Measurements from ENCODE around the gene NGRN.

Gene NGRN, protein sequence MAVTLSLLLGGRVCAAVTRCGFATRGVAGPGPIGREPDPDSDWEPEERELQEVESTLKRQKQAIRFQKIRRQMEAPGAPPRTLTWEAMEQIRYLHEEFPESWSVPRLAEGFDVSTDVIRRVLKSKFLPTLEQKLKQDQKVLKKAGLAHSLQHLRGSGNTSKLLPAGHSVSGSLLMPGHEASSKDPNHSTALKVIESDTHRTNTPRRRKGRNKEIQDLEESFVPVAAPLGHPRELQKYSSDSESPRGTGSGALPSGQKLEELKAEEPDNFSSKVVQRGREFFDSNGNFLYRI

DNA sequence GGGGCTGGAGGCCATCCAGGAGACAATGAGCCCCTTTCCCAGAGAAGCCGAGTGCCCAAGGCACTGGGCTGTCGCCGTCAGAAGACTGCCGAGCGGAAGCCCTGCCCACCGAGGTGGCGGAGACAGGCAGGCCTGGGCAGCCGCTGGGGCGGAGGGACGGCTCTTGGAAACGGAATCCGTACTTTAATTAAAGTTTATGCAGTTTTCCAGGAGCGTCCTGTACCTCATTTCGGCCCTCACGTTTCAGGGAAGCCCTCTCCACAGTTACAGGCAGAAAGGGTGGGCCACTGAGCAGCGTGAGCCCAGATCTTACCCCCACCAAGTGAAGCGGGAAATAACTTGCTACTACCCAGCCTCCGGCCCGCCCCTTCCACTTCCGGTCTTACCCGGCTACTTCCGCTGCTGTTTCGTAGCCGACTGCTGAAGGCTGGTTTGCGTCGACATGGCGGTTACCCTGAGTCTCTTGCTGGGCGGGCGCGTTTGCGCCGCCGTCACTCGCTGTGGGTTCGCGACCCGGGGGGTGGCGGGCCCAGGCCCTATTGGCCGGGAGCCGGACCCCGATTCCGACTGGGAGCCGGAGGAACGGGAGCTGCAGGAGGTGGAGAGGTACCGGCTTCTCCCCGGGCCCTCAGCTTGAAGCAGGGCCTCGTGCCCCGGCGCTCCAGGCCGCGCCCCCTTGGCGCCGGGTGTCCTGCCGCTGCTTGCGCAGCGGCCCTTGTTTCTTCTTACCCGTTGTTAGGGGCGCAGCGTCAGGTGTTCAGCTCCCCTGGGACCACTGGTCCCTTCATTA is at the start of gene NGRN:
NGRN (plus strand) TSS at position 402 of the 790 bp plus-strand sequence; CDS start at position 443, 41 bp downstream.
- DNase-seq (ENCODE audit: low spot score) = peak; percentile 97

DNA sequence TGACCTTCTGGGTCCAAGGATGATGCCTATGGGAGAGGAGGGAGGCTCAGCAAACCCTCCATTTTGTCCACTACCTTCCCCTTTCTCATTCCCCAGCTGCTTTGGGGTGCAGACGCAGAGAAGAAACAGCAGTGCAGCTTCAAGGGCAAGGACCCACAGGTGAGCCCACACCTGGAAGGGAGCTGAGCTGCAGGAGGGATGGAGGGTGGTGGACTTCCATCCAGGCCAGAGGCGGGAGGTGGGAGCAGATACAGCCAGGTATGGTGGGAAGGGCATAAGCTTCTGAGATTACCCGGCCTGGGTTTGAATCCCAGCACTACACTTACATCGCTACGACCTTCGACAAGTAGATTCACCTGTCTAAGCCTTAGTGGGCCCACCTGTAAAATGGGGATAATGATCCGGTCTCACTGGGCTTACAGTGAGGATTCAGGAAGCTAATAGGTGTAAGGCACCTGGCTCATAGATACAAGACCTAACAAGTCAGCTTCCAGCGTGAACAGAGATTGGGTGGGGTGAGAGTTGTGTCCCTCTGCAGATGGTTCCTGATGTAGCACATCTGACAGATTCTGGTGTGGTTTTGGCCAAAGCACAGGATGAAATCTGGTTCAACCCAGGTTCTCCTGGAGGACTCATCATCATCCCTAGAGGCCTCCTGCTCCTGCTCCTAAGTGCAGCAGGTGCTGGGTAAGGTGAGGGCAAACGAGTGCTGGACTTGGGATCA is 47.6 kb upstream of the NGRN start:
- no peak for DNase-seq (ENCODE audit: low spot score)

DNA sequence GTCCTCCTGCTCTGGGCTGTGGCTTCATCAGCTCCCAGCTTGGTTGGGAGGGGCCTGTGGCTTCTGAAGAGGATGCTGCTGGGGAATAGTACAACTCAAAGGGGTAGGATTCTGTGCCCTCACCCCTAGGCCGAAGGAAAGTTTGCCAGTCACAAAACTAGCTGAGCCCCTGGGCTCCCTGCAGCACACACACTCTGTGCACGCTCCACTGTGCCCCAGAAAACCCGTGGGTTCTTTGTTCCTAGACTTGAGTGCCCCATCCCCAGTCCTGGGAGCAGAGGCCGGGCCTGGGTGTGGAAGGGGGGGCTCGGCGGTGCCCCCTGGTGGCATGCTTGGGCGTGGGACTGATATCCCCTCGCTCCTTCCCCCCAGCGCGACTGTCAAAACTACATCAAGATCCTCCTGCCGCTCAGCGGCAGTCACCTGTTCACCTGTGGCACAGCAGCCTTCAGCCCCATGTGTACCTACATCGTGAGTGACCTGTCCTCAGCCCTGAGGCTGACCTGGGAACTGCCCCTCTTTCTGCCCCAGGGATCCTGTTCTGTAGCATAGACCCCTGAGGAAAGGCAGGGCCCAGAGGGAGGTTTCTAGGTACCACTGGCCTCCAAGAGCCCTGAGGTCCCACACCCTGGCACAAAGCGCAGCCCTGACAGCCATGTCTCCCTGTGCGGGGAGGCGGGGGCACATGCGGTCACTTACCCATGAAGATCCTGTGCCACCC is 45.9 kb upstream of the NGRN start:
- DNase-seq (ENCODE audit: low spot score) = no peak

DNA sequence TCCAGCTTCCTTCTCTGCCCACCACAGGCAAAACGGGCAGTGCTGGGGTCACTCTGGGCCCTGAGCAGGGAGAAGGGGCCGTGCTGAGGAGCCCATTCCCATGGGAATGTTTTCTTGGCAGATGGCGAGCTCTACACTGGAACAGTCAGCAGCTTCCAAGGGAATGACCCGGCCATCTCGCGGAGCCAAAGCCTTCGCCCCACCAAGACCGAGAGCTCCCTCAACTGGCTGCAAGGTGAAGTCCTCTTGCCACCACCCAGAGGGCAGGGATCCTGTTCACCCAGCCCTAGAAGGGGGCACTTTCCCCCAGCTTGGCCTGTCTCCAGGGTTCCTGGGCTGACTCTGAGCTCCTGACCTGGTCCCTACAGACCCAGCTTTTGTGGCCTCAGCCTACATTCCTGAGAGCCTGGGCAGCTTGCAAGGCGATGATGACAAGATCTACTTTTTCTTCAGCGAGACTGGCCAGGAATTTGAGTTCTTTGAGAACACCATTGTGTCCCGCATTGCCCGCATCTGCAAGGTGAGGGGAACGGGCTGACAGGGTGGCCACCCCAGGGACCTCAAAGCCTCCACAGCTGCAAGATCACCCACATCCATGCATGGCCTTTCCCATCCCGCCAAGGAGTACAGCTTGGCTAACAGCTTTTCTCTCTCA is 44.1 kb upstream of the NGRN start:
- peak; percentile 91 for DNase-seq (ENCODE audit: low spot score)

DNA sequence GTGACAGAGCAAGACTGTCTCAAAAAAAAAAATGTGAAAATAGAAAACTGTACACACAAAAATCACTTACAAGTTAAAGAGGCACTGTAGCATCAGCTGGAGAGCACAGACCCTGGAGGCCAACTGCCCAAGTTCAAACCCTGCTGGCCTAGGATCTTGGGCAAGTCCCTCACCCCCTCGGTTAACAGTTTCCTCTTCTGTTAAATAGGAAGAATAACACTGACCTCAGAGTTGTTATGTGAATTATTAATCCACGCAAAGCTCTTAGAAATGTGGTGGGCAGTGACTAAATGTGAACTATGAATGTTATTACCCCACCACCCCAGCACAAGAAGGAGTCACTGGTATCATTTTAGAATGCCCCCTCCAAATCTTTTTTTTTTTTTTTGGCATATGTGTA is 42.9 kb upstream of the NGRN start:
- no peak for DNase-seq (ENCODE audit: low spot score)

DNA sequence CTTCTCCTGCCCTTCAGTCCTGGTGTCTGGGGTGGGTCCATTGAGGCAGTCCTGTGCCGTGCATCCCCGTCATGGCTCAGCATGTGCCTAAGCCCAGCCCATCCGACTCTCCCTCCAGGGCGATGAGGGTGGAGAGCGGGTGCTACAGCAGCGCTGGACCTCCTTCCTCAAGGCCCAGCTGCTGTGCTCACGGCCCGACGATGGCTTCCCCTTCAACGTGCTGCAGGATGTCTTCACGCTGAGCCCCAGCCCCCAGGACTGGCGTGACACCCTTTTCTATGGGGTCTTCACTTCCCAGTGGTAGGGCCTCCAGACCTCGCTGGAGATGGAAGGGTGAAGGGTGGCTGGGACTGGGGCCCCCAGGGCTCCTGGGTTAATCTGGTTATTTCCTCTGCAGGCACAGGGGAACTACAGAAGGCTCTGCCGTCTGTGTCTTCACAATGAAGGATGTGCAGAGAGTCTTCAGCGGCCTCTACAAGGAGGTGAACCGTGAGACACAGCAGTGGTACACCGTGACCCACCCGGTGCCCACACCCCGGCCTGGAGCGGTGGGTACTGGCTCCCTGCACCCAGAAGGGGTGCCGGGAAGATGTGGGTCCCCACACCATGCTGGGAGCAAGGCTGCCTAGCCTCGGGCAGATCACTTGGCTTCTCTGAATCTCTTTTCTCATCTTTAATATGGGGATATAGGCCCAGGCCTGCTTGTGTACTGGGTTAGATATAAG is 41.9 kb upstream of the NGRN start:
- no peak for DNase-seq (ENCODE audit: low spot score)

DNA sequence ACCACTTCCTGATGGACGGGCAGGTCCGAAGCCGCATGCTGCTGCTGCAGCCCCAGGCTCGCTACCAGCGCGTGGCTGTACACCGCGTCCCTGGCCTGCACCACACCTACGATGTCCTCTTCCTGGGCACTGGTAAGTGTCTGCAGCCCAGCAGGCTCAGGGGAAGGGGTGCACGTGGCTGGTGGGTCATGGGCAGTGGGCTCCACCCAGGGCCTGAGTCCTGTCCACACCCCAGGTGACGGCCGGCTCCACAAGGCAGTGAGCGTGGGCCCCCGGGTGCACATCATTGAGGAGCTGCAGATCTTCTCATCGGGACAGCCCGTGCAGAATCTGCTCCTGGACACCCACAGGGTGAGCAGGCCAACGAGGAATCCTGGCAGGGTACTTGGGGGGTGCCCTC is 40.4 kb upstream of the NGRN start:
- no peak for DNase-seq (ENCODE audit: low spot score)

DNA sequence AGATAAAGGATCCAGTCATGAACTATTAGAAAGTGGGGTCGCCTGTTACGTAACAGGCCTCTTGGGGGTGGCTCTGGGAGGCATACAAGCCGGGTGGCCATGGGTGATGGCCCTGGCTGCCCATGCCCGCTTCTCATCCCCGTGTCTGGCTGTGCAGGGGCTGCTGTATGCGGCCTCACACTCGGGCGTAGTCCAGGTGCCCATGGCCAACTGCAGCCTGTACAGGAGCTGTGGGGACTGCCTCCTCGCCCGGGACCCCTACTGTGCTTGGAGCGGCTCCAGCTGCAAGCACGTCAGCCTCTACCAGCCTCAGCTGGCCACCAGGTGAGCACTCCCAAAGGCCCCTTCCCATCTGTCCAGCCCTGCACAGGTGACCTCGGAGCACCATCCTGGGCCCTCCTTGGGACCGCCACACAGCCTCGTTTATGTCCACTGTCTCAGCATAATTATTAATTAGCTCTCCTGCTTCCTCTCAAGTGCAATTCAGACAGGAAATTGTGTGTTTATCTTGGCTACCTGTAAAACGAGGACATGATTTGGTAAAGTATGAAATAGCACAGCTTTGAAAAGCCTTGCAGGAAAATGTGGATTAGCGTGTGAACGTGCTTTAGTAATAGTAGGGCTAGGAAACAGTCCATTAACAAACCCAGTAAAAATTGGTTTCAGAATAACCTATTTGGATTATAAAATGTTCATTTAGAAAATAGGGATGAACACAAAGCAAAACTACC is 39.8 kb upstream of the NGRN start:
- DNase-seq (ENCODE audit: low spot score) = no peak

DNA sequence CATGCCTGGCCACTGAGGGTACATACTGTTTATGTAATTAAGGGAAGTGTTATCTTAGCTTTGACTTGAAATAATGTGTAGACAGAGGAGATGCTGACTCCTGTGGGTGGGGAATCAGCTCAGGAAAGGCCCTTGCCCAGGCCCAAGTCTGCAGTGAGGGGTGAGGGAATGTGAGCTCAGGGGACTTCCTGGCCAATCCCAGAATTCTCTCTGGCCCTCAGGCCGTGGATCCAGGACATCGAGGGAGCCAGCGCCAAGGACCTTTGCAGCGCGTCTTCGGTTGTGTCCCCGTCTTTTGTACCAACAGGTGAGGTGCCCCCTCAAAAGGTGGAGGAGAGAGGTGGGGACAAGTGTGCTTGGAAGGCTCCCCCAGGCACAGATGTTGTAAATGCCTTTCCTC is 38.1 kb upstream of the NGRN start:
- DNase-seq (ENCODE audit: low spot score) = no peak

DNA sequence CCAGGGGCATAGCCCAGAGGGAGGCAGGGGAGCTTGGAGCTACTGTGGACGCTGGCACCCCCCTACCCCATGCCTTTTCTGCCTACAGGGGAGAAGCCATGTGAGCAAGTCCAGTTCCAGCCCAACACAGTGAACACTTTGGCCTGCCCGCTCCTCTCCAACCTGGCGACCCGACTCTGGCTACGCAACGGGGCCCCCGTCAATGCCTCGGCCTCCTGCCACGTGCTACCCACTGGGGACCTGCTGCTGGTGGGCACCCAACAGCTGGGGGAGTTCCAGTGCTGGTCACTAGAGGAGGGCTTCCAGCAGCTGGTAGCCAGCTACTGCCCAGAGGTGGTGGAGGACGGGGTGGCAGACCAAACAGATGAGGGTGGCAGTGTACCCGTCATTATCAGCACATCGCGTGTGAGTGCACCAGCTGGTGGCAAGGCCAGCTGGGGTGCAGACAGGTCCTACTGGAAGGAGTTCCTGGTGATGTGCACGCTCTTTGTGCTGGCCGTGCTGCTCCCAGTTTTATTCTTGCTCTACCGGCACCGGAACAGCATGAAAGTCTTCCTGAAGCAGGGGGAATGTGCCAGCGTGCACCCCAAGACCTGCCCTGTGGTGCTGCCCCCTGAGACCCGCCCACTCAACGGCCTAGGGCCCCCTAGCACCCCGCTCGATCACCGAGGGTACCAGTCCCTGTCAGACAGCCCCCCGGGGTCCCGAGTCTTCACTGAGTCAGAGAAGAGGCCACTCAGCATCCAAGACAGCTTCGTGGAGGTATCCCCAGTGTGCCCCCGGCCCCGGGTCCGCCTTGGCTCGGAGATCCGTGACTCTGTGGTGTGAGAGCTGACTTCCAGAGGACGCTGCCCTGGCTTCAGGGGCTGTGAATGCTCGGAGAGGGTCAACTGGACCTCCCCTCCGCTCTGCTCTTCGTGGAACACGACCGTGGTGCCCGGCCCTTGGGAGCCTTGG is 37.4 kb upstream of the NGRN start:
- DNase-seq (ENCODE audit: low spot score) = no peak

DNA sequence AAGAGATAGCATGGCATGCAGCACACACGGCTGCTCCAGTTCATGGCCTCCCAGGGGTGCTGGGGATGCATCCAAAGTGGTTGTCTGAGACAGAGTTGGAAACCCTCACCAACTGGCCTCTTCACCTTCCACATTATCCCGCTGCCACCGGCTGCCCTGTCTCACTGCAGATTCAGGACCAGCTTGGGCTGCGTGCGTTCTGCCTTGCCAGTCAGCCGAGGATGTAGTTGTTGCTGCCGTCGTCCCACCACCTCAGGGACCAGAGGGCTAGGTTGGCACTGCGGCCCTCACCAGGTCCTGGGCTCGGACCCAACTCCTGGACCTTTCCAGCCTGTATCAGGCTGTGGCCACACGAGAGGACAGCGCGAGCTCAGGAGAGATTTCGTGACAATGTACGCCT is 36.5 kb upstream of the NGRN start:
- DNase-seq (ENCODE audit: low spot score) = no peak

DNA sequence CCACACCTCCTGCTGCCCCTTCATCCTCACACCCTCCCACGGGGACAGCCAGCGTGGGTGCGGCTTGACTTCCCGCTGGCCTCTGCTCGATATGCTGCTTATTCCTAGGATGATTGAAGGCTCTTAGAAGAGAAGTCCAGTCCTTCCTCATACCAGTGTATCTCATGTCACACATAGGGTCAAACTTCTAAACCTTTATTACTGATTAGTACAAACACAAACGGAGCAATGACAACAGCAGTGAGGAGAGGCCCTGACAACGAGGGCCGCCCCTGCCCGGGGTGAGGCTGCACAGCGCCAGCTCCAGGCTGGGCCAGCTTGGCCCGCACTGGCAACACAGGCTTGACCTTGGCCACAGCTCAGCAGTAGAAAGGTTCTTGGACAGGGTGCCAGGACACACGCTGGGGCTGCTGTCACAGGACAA is 35.4 kb upstream of the NGRN start:
- peak; percentile 61 for DNase-seq (ENCODE audit: low spot score)

DNA sequence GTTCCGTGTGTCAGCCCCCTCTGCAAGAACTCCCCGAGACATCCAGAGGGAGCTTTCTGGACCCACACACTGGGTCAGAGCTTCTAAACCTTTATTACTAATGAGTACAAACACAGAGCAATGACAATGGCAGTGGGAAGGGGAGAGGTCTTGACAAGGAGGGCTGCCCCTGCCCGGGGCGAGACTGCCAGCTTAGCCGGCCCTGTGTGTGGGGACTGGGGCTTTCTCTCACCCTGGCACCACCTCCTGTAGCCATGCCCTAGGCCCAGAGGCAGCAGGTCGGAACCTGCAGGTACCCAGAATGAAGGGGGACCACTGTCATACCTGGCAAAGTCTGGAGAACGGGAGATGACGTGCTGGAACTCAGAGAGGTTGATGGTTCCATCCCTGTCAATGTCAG is 34.9 kb upstream of the NGRN start:
- no peak for DNase-seq (ENCODE audit: low spot score)

DNA sequence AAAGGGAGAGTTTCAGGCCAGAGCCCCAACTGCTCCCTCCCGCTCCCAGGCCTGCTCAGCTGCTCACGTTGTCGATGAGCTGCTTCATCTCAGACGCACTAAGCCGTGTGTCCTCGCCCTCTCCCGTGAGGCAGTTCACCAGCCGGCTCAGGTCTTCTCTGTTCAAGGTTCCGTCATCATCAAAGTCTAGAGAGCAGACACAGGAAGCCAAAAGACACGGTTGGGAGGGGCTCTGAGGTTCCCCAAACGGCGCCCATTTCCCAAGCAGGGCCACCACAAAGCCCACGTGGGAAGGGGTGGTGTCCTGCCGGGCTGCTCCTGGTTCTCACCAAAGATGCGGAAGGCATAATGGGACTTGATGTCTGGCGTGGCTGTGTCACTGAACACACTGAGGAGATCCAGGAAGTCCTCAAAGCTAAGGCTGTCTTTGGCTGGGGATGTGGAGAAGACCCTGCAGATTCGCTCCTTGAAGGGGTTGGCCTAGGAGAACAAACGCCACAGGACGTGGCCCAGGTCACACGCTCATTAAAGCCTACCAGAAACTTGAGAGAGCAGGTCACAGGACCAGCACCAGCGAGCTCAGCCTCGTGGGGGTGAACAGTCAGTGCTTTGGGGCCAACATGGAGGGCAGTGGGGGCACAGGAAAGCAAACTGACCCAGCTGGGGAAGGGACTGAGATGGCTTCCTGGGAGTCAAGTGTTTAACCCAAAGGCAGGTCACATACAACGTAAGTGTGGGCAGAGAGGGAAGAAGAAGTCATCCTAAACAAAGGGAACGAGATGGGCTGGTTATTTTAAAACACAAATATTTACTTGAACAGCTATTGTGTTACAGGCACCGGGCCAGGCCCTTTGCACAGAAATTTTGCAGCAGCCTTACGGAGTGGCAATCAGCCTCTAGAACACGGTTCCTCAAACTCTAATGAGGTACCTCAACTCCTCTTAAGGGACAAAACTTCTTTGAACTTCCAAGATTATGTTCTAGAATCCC is 34.1 kb upstream of the NGRN start:
- peak; percentile 56 for DNase-seq (ENCODE audit: low spot score)

DNA sequence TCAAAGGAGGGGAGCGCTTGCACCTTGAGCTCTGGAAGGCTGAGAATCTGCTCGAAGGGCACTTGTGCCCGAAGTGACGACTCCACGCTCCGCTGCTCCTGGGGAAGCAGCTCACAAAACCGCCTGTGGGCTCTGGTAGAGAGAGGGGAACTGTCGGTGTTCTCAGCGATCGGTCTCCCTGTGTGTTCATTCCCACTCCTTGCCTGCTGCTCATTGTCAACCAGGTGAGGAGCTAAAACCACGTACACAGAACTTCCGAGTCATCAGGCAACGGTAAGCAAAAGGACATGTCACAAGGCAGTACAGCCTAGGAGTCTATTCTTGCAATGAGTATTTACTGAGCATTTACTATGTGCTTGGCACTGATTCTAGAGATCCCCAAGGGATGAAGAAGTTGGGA is 33.3 kb upstream of the NGRN start:
- no peak for DNase-seq (ENCODE audit: low spot score)

DNA sequence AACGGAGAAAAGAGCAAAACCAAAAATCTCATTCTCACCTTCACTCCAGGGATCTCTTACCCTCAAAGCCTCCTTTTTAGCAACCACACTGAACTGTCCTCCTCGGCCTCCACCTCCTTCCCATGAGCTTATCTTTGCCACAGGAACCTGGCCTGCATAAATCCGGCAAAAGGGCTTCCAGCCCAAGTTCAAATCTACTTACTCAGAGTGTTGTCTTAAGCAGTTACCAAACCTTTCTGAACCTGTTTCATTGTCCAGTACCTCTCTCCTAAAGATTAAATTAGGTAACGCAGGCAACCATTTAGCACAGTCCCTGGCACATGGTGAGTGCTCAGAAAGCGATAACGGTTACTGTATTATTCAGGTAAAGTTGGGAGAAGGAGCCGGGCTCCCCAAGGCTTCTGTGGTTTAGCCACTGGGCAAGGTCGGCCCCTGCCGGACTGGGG is 32.5 kb upstream of the NGRN start:
- no peak for DNase-seq (ENCODE audit: low spot score)

DNA sequence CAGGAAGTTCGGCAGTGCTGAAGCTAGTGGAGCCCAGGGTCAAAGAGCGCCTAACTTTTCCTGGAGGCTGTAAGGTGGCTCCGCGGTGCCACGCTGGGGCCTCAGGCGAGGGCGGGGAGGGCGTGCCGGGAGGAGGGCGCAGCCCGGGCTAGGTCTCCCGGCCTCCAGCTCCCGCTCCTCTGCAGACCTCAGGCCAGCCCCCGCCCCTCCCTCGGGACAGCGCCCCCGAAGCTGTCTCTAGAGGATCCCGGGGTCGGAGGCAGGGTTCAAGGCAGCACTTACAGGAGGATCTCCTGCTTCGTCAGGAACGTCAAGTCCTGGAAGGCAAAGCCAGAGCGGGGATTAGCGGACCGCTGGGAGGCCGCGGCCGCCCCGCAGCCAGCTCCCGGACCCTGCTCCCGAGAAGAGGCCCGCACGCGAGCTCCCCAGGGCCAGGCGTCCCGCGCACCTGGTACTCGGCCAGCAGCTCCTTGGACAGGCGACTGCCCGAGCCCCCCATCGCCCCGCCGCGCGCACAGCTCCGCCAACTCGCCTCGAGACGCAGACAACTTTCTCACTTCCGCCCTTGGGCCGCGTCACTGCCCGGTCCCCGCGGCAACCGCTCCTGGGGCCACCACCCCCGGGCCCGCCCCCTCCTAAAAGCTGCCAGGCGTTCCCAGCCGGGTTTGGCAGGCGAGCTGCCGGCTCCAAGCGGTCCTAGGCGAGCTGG is 31.9 kb upstream of the NGRN start, which contains the start of gene CIB1:
CIB1 (minus strand) TSS at position 555 of the 709 bp plus-strand sequence; CDS start at position 499, 56 bp downstream.
- peak; percentile 98 for DNase-seq (ENCODE audit: low spot score)

Data from Ammon's horn (tissue), 1 donor.